DND-41 (cell line): ENCODE results near the gene TWF2.

Source experiments
- EZH2 ChIP-seq: IDR thresholded peaks from 3 replicates; pipeline ENCODE4 v1.6.1; 2012; ENCODE audit warnings: borderline replicate concordance, low read depth, mild to moderate bottlenecking, moderate library complexity, low read length, inconsistent platforms; ENCODE audit not compliant: severe bottlenecking
- TF ChIP-seq, protein P1 (sequence below): IDR thresholded peaks from 2 replicates; pipeline ENCODE4 v1.5.1; 2012; ENCODE audit warnings: borderline replicate concordance, low read length, moderate library complexity, mild to moderate bottlenecking; ENCODE audit not compliant: poor library complexity, severe bottlenecking; ENCODE audit errors: extremely low read depth

DNA sequence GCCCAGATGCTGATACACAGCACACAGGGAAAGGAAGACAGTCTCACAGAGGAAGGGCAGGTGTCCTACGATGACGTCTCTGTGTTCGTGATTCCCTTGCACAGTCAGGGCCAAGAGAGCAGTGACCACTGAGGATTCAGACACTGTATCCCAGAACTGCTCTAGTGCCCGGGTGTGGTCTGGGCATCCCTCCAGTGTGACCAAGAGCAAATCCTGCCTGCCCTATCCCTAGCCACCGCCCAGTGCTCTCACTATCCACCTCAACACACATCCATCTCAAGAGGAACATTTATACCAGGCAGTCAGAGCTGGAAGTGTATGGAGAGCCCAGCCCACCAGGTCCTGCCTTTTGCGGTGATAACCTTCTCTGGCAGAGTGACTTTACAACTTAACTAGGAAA is 10.7 kb upstream of the TWF2 start:
- TF ChIP-seq, protein P1, sequence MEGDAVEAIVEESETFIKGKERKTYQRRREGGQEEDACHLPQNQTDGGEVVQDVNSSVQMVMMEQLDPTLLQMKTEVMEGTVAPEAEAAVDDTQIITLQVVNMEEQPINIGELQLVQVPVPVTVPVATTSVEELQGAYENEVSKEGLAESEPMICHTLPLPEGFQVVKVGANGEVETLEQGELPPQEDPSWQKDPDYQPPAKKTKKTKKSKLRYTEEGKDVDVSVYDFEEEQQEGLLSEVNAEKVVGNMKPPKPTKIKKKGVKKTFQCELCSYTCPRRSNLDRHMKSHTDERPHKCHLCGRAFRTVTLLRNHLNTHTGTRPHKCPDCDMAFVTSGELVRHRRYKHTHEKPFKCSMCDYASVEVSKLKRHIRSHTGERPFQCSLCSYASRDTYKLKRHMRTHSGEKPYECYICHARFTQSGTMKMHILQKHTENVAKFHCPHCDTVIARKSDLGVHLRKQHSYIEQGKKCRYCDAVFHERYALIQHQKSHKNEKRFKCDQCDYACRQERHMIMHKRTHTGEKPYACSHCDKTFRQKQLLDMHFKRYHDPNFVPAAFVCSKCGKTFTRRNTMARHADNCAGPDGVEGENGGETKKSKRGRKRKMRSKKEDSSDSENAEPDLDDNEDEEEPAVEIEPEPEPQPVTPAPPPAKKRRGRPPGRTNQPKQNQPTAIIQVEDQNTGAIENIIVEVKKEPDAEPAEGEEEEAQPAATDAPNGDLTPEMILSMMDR = no peak
- TF ChIP-seq EZH2 = no peak
